Mucosa of stomach (tissue), 1 donor: ENCODE results near the gene CFAP61.
A peak's percentile ranks its signal among the peaks of the same experiment; 100 is the strongest.

Experiments
- H3K27me3 ChIP-seq: one replicate; pipeline ENCODE4 v1.7.0; 2013; ENCODE audit warnings: mild to moderate bottlenecking, low read length; ENCODE audit not compliant: control insufficient read depth, insufficient read depth
- H3K36me3 ChIP-seq: one replicate; pipeline ENCODE4 v1.7.0; 2013; ENCODE audit warnings: low read length; ENCODE audit not compliant: control insufficient read depth, insufficient read depth
- H3K4me1 ChIP-seq: one replicate; pipeline ENCODE4 v1.7.0; 2013; ENCODE audit warnings: mild to moderate bottlenecking, low read length; ENCODE audit not compliant: control insufficient read depth, insufficient read depth
- H3K4me3 ChIP-seq: one replicate; pipeline ENCODE4 v1.7.0; 2013; ENCODE audit warnings: low read length
- H3K9ac ChIP-seq: one replicate; pipeline ENCODE4 v1.7.0; 2013; ENCODE audit warnings: mild to moderate bottlenecking, low read length, moderate library complexity
- H3K9me3 ChIP-seq: one replicate; pipeline ENCODE4 v1.7.0; 2013; ENCODE audit warnings: mild to moderate bottlenecking, low read length, moderate library complexity; ENCODE audit not compliant: control insufficient read depth
- donor health status: Pancreatic carcinoma.

The CFAP61 gene

GRCh38 chr20:20360464-20360863, 308.1 kb downstream of the CFAP61 start:
- Histone ChIP-seq H3K36me3 (no peaks in the 10 kb centered on the region), H3K4me1 (peaks cover 5% of the 10 kb centered on the region), H3K27me3 (peaks cover 50% of the 10 kb centered on the region), H3K9ac (no peak overlapping the region), H3K4me3 (no peak overlapping the region), H3K9me3 (no peaks in the 10 kb centered on the region)

- H3K9ac ChIP-seq = no peak overlapping the region
- H3K4me3 ChIP-seq = no peak overlapping the region
- peaks cover 72% of the 10 kb centered on the region for H3K27me3 ChIP-seq
Observed at GRCh38 chr20:20362774-20363433, 310.6 kb downstream of the CFAP61 start.

GRCh38 chr20:20363434-20363798, 311.1 kb downstream of the CFAP61 start:
- H3K27me3 ChIP-seq = peaks cover 73% of the 10 kb centered on the region
- peaks cover 5% of the 10 kb centered on the region for H3K4me1 ChIP-seq
- H3K36me3 ChIP-seq = no peaks in the 10 kb centered on the region
- no peaks in the 10 kb centered on the region for H3K9me3 ChIP-seq
- H3K9ac ChIP-seq = peak overlapping the region; percentile 28
- no peak overlapping the region for H3K4me3 ChIP-seq

More at GRCh38 chr20:20362774-20363433, 310.6 kb downstream of the CFAP61 start:
- no peaks in the 10 kb centered on the region for H3K36me3 ChIP-seq
- H3K4me1 ChIP-seq = peaks cover 5% of the 10 kb centered on the region
- H3K9me3 ChIP-seq = no peaks in the 10 kb centered on the region

- Histone ChIP-seq H3K36me3 (no peaks in the 10 kb centered on the region), H3K9ac (peak overlapping the region; percentile 28), H3K4me3 (no peak overlapping the region), H3K27me3 (peaks cover 77% of the 10 kb centered on the region), H3K4me1 (peaks cover 5% of the 10 kb centered on the region), H3K9me3 (no peaks in the 10 kb centered on the region)
Observed at GRCh38 chr20:20363799-20364592, 311.7 kb downstream of the CFAP61 start.

GRCh38 chr20:20364593-20365479, 312.5 kb downstream of the CFAP61 start:
- Histone ChIP-seq H3K4me1 (peaks cover 5% of the 10 kb centered on the region), H3K27me3 (peaks cover 80% of the 10 kb centered on the region)

GRCh38 chr20:20365480-20366161, 313.3 kb downstream of the CFAP61 start:
- Histone ChIP-seq H3K4me3 (no peak overlapping the region), H3K4me1 (peaks cover 5% of the 10 kb centered on the region)

More at GRCh38 chr20:20364593-20365479, 312.5 kb downstream of the CFAP61 start:
- no peaks in the 10 kb centered on the region for H3K36me3 ChIP-seq
- H3K9ac ChIP-seq = no peak overlapping the region
- H3K9me3 ChIP-seq = no peaks in the 10 kb centered on the region
- no peak overlapping the region for H3K4me3 ChIP-seq

GRCh38 chr20:20366551-20366875, 314.2 kb downstream of the CFAP61 start:
- H3K9ac ChIP-seq = no peak overlapping the region
- peaks cover 5% of the 10 kb centered on the region for H3K4me1 ChIP-seq
- peaks cover 87% of the 10 kb centered on the region for H3K27me3 ChIP-seq
- no peaks in the 10 kb centered on the region for H3K9me3 ChIP-seq
- no peak overlapping the region for H3K4me3 ChIP-seq
- no peaks in the 10 kb centered on the region for H3K36me3 ChIP-seq

More at GRCh38 chr20:20365480-20366161, 313.3 kb downstream of the CFAP61 start:
- Histone ChIP-seq H3K9ac (no peak overlapping the region), H3K27me3 (peaks cover 87% of the 10 kb centered on the region), H3K9me3 (no peaks in the 10 kb centered on the region), H3K36me3 (no peaks in the 10 kb centered on the region)

GRCh38 chr20:20366876-20367574, 314.7 kb downstream of the CFAP61 start:
- no peak overlapping the region for H3K9ac ChIP-seq
- H3K27me3 ChIP-seq = peaks cover 87% of the 10 kb centered on the region
- no peak overlapping the region for H3K4me3 ChIP-seq
- H3K36me3 ChIP-seq = no peaks in the 10 kb centered on the region
- H3K4me1 ChIP-seq = peaks cover 5% of the 10 kb centered on the region
- no peaks in the 10 kb centered on the region for H3K9me3 ChIP-seq

- Histone ChIP-seq H3K4me1 (peaks cover 5% of the 10 kb centered on the region), H3K9me3 (no peaks in the 10 kb centered on the region), H3K36me3 (no peaks in the 10 kb centered on the region), H3K27me3 (peaks cover 89% of the 10 kb centered on the region), H3K4me3 (no peak within 1 kb of the TSS), H3K9ac (no peak within 1 kb of the TSS)
Observed at GRCh38 chr20:20367575-20368417, 315.5 kb downstream of the CFAP61 start, which contains the start of gene INSM1. Gene INSM1, plus strand, starts transcription at chr20:20368104. Its CDS starts 164 bp downstream, at chr20:20368268.

GRCh38 chr20:20368418-20369249, 316.3 kb downstream of the CFAP61 start:
- Histone ChIP-seq H3K9ac (no peak overlapping the region), H3K36me3 (no peaks in the 10 kb centered on the region), H3K4me3 (no peak overlapping the region), H3K4me1 (peaks cover 5% of the 10 kb centered on the region), H3K27me3 (peaks cover 89% of the 10 kb centered on the region), H3K9me3 (no peaks in the 10 kb centered on the region)
